ENCODE results near the gene STK38. TPM values are rescaled to one million over a fixed set of nuclear protein-coding genes. Genes with fewer than 3 reads are reported as not detected.

STK38 gene
- total RNA-seq, 4 donors from 2014 or later = 59.1 to 101 (median 86.4) TPM

DNA sequence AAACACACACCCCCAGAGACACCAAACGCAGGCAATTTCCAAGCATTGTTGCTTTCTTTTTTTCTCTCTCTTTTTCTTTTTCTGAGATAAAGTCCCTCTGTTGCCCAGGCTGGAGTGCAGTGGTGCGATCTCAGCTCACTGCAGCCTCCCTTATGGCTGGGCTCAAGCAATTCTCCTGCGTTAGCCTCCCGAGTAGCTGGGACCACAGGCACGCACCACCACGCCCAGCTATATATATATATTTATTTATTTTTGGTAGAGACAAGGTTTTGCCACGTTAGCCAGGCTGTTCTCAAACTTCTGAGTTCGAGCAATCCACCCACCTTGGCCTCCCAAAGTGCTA, 32.9 kb upstream of the STK38 start:
- intact Hi-C loops (cut with DNase I; ENCODE audit: low total_unique reads) = no loop called here
- no peaks in the 10 kb centered on the region for H3K27me3 ChIP-seq
- peak overlapping the region in 1 of 4 donors; percentile 18 for H3K4me3 ChIP-seq
- H3K27ac ChIP-seq = peak overlapping the region; percentile 59 to 75 (median 73)
- DNase-seq = no peak
- in situ Hi-C loops (cut with MboI; ENCODE audit: low pct_ligation_motif_present in 1 of 4, low pct_unique_long_range_greater_than_20kb in 1 of 4, low sequenced_read_pairs in 3 of 4) = loop anchor here in 3 of 4 donors (10.0 to 25.0 kb wide), 2 partner anchors 143 to 155 kb away; partner anchors contain the start of genes KCTD20 (in 1 of the 3) and PXT1 (in 1 of the 3)
- WGBS, 2 donors (ENCODE audit: low coverage in 1 of 2) = 68% methylated on average over 6 to 8 of the region's 8 CpGs
- TF ChIP-seq CTCF (IDR thresholded peaks at IDR 0.05) (no peak), EP300 (IDR thresholded peaks at IDR 0.05; ENCODE audit: low read depth) (no peak), POLR2A (IDR thresholded peaks at IDR 0.05) (no peak), POLR2AphosphoS5 (IDR thresholded peaks at IDR 0.05) (no peak)
- H3K36me3 ChIP-seq = no peaks in the 10 kb centered on the region
- no peaks in the 10 kb centered on the region for H3K9me3 ChIP-seq
- H3K4me1 ChIP-seq = peaks cover 10 to 22% (median 14%) of the 10 kb centered on the region in 4 donors

DNA sequence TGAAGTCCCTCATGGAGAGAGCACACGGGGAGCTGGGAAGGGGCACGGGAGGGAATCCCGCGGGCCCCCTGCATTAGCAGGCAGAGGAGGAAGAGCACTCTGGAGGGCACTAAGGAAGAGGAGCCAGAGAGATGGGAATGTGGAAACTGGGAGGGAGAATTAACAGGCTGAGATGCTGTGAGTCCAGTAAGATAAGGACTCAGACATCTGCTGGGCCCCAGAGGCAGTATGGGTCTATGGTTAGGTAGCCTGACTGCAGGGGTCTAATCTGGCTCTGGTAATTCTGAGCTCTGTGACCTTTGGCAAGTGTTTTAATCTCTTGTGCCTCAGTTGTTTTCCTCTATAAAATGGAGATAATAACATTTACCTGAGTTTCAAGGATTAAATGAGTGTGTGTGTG, 31.2 kb upstream of the STK38 start:
- 93 to 100% methylated on average over 4 of the region's 4 CpGs for WGBS, 2 donors (ENCODE audit: low coverage in 1 of 2)
- H3K27ac ChIP-seq = peak overlapping the region; percentile 59 to 75 (median 73)
- intact Hi-C loops (cut with DNase I; ENCODE audit: low total_unique reads) (no loop called here), in situ Hi-C loops (cut with MboI; ENCODE audit: low pct_ligation_motif_present in 1 of 4, low pct_unique_long_range_greater_than_20kb in 1 of 4, low sequenced_read_pairs in 3 of 4) (loop anchor here in 1 of 4 donors (25.0 kb wide), 1 partner anchor 141 kb away; the partner anchor contains the start of genes KCTD20 and PXT1)
- H3K27me3 ChIP-seq = no peaks in the 10 kb centered on the region
- TF ChIP-seq CTCF (IDR thresholded peaks at IDR 0.05) = no peak
- TF ChIP-seq POLR2AphosphoS5 (IDR thresholded peaks at IDR 0.05) = no peak
- TF ChIP-seq EP300 (IDR thresholded peaks at IDR 0.05; ENCODE audit: low read depth) = no peak
- TF ChIP-seq POLR2A (IDR thresholded peaks at IDR 0.05) = no peak
- H3K4me3 ChIP-seq = no peak overlapping the region
- no peaks in the 10 kb centered on the region for H3K9me3 ChIP-seq
- no peaks in the 10 kb centered on the region for H3K36me3 ChIP-seq
- no peak for DNase-seq
- peaks cover 10 to 22% (median 14%) of the 10 kb centered on the region in 4 donors for H3K4me1 ChIP-seq

- in situ Hi-C loops (cut with MboI; ENCODE audit: low pct_ligation_motif_present in 1 of 4, low pct_unique_long_range_greater_than_20kb in 1 of 4, low sequenced_read_pairs in 3 of 4) (loop anchor here in 1 of 4 donors (25.0 kb wide), 1 partner anchor 141 kb away; the partner anchor contains the start of genes KCTD20 and PXT1), intact Hi-C loops (cut with DNase I; ENCODE audit: low total_unique reads) (no loop called here)
- 92 to 100% methylated on average over 3 to 5 of the region's 5 CpGs for WGBS, 2 donors (ENCODE audit: low coverage in 1 of 2)
- no peak overlapping the region for H3K4me3 ChIP-seq
- TF ChIP-seq POLR2AphosphoS5 (IDR thresholded peaks at IDR 0.05) (no peak), EP300 (IDR thresholded peaks at IDR 0.05; ENCODE audit: low read depth) (no peak)
- H3K27ac ChIP-seq = peak overlapping the region; percentile 39 to 75 (median 73)
- peaks cover 10 to 22% (median 14%) of the 10 kb centered on the region in 4 donors for H3K4me1 ChIP-seq
- H3K27me3 ChIP-seq = no peaks in the 10 kb centered on the region
- H3K36me3 ChIP-seq = no peaks in the 10 kb centered on the region
- no peak for DNase-seq
- no peaks in the 10 kb centered on the region for H3K9me3 ChIP-seq
Measured at GRCh38 chr6:36578030-36578429, 30.8 kb upstream of the STK38 start.

DNA sequence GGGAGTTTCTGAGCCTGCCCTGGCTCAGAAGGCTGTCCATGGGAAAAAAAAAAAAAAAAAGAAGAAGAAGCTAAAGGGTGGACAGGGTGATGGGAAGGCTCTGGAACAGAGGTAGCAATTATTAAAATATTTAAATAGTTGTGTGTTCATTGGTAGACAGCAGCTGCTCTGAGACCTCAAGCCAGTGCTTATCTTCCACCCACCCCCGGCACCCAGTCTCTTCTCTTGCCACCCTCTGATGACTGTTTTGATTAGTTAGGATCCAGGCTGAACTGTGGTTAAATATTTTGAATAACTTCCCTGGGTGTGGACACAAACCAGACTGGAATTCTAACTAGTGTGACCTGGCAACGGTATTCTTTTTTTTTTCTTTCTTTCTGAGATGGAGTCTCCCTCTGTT, 30.0 kb upstream of the STK38 start:
- peak overlapping the region in 2 of 4 donors; percentile 39 to 71 for H3K27ac ChIP-seq
- intact Hi-C loops (cut with DNase I; ENCODE audit: low total_unique reads) = no loop called here
- H3K27me3 ChIP-seq = no peaks in the 10 kb centered on the region
- H3K4me1 ChIP-seq = peaks cover 10 to 22% (median 14%) of the 10 kb centered on the region in 4 donors
- H3K9me3 ChIP-seq = no peaks in the 10 kb centered on the region
- H3K4me3 ChIP-seq = no peak overlapping the region
- DNase-seq = no peak
- WGBS, 2 donors (ENCODE audit: low coverage in 1 of 2) = 21 to 28% methylated on average over 2 of the region's 2 CpGs
- TF ChIP-seq POLR2A (IDR thresholded peaks at IDR 0.05) (no peak), POLR2AphosphoS5 (IDR thresholded peaks at IDR 0.05) (no peak), EP300 (IDR thresholded peaks at IDR 0.05; ENCODE audit: low read depth) (no peak), CTCF (IDR thresholded peaks at IDR 0.05) (no peak)
- no peaks in the 10 kb centered on the region for H3K36me3 ChIP-seq
- in situ Hi-C loops (cut with MboI; ENCODE audit: low pct_ligation_motif_present in 1 of 4, low pct_unique_long_range_greater_than_20kb in 1 of 4, low sequenced_read_pairs in 3 of 4) = loop anchor here in 1 of 4 donors (25.0 kb wide), 1 partner anchor 140 kb away; the partner anchor contains the start of genes KCTD20 and PXT1
